HG03135 (cell line): ENCODE data around the gene LRRC17.
"Not testable (repeated sequence)": the region's sequence is repeated elsewhere in the genome, so short reads cannot be mapped to it uniquely, and the experiment has no call there.

ENCODE experiments used
- ATAC-seq: cut with Tn5 transposase; IDR thresholded peaks from one replicate; pipeline ENCODE4 v1.9.1; 2021; ENCODE audit warnings: mild to moderate bottlenecking, moderate library complexity; ENCODE audit not compliant: unreplicated experiment

Gene LRRC17

GRCh38 chr7:102897211-102897631 is 15.6 kb upstream of the LRRC17 start:
- ATAC-seq, result no peak

DNA sequence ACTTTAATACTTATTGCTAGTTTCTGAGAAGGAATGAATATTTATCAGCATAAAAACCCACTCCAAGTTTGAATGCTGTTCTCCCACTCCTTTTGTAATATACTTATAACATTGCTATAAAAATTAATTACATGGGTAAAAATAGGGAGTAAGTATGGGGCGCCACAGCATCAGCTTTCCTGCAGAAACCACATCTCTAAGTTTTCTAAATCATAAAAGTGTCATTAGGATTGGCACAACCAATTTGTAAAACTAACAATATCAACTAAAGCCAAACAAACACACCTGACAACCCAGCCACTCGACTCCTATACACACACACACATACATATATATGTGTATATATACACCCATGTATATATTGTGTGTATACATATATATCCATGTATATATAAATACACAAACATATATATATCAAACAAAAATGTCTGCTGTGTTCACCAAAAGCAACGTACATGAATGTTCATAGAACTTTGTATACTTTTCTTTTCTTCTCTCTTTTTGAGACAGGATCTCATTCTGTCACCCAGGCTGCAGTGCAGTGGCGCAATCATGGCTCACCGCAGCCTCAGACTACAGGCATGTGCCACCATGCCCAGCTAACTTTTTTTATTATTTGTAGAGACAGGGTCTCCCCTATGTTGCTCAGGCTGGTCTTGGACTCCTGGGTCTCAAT is 14.8 kb upstream of the LRRC17 start:
- no peak for ATAC-seq

DNA sequence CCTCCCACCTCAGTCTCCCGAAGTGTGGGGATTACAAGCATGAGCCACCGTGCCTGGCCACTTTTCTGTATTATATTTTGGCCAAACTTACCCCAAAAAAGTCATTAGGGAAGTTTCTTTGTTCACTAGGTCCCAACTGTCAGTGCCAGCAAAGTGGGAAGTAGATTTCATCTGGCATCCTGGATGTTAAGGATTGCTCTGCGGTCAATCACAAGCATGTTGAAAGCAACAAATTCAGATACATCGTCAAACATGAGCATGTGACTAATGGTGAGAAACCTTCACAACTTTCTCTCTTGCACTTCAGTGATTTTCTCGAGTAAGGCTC is 14.3 kb upstream of the LRRC17 start:
- ATAC-seq, result no peak

GRCh38 chr7:102902052-102902451 is 10.7 kb upstream of the LRRC17 start:
- not testable (repeated sequence) for ATAC-seq

GRCh38 chr7:102903576-102903975 is 9.2 kb upstream of the LRRC17 start:
- not testable (repeated sequence) for ATAC-seq

DNA sequence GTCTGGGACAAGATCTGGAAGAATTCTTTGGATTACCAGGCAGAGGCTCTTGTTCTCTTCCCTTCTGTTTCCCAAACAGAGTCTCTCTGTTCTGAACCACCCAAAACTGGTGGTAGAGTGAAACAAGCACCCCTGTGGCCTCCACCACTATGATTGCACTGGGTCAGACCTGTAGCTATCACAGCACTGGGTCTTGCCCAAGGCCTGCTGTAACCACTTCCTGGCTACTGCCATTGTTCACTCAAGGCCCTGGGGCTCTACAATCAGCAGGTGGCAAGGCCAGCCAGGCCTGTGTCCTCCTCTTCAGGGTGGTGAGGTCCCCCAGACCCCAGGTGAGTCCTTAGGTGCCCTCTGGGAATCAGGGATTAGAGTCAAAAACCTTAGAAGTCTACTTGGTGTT is 4.1 kb upstream of the LRRC17 start:
- no peak for ATAC-seq

GRCh38 chr7:102913826-102914225 is 1.0 kb downstream of the LRRC17 start:
- no peak for ATAC-seq

- no peak for ATAC-seq
Observed at GRCh38 chr7:102914585-102914984, 1.8 kb downstream of the LRRC17 start.

DNA sequence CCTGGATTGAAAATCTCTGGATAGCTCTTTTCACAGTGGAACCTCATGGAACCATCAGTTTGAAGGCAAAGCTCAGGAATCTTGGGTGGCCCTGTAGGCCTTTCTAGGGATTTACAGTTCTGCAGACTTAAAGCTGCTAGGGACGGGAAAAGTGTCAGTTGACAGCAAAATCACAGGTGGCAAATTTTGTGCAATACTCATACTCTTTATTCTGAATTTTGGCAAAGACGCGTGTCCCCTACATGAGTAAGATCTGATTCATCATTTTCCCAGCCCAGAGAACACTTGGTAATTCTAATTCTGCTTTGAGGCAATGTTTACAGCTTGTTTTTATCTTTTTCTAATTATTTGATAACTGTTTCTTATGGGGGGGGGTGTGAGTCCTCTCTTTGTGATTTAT is 3.6 kb downstream of the LRRC17 start:
- ATAC-seq, result no peak

DNA sequence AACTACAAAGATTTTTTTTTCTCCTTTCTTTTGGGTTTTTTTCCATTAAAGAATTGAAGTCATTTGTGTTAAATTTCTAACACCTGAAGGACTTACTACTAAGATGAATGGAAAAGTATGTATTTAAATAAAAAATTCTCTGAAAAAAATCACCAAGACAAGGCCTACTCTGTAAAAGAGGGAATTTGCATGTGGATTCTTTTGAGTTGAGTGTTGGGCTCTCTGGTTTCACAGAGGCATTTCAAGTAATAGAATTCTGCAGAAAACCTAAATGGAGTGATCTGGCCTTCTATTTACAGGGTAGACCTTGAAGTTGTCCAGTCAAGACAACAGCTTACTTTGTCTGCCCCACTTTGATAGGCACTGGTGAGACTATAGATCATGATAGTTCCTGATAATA is 4.1 kb downstream of the LRRC17 start:
- ATAC-seq, result no peak

GRCh38 chr7:102917436-102918353 is 4.9 kb downstream of the LRRC17 start:
- no peak for ATAC-seq

DNA sequence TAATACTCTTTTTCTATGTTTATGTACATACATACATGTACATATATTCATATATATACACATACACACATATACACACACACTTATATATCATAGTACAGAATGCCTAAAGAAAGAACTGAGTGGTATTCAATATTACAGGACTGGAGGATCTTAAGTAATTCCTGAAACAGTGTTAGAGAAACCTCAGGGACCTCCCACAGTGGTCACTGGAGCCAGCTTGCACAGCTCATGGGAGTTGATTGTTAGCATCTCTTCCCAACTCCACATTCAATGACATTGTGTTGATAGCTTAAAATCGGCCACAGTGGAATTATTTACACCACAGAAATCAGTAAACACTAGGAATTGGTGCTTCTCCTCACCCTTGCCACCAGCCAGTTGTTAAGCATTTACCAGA is 6.0 kb downstream of the LRRC17 start:
- no peak for ATAC-seq

DNA sequence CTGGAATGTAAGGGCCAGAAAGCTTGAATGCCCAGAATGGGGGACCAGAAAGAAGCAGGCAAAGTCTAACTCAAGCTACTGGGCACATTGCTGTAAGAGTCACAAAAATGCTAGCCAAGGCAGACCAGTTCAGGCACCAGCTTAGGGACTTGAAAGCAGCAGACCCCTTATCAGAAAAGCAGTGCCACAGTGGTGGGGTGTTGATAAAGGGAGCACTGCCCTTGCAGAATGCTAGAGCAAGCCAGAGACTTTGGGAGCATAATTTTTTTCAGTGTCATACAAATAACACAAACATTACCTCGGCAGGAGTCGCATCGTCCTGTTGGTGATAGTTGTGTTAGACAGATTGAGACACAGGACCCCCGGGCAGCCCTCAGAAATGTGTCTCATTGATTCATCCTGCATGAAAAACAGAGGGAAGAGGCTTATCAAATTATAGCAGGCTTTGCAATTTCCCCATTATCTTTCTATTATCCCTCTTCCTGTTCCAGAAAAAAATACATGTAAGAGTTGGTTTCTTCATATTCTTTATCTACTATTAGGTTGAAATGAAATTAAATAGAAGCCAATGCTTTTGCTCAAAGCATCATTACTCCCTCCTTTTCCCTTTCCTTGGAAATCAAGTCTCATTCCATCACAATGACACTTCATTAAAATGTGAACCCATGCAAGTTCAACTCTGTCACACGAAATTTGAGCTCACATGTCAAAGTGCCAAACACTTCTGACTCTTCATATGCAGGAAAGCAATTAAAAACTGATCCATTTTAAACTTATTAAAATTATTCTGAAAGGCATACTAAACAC is 13.4 kb downstream of the LRRC17 start:
- ATAC-seq, result no peak

- ATAC-seq, result no peak
Observed at GRCh38 chr7:102926783-102927140, 14.0 kb downstream of the LRRC17 start.

DNA sequence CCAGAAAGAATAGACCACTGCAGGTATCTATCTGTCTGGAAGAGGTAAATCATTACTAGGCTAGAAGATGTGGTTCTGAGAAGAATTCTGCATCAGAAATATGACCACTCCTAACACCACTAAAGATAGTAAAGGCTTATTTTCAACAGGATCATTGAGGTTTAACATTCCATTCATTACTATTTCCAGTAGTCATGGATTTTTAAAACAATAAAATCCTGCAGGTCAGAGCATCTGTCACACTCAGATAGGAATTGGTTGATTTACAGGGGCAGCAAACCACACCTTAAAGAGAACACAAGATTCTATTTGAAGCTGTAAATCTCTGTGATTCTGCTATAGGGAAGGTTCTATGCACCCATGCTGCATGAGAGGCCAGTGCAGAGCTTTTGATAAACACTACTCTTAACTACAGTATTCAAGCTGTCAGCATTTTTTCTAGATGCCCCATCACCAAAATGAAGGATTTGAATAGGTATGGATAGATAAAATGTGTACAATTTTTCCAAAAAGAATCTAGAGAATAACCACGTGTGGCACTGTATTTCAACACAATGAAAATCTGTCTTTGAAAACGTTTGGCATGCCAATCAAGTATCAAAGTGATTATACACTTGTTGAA is 14.6 kb downstream of the LRRC17 start:
- no peak for ATAC-seq

GRCh38 chr7:102931757-102932156 is 19.0 kb downstream of the LRRC17 start:
- ATAC-seq, result no peak

GRCh38 chr7:102933763-102934162 is 21.0 kb downstream of the LRRC17 start:
- ATAC-seq, result no peak

DNA sequence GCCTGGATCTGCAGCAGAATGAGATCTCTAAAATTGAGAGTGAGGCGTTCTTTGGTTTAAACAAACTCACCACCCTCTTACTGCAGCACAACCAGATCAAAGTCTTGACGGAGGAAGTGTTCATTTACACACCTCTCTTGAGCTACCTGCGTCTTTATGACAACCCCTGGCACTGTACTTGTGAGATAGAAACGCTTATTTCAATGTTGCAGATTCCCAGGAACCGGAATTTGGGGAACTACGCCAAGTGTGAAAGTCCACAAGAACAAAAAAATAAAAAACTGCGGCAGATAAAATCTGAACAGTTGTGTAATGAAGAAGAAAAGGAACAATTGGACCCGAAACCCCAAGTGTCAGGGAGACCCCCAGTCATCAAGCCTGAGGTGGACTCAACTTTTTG is 21.4 kb downstream of the LRRC17 start:
- ATAC-seq, result no peak

GRCh38 chr7:102934701-102935100 is 21.9 kb downstream of the LRRC17 start:
- ATAC-seq, result no peak

DNA sequence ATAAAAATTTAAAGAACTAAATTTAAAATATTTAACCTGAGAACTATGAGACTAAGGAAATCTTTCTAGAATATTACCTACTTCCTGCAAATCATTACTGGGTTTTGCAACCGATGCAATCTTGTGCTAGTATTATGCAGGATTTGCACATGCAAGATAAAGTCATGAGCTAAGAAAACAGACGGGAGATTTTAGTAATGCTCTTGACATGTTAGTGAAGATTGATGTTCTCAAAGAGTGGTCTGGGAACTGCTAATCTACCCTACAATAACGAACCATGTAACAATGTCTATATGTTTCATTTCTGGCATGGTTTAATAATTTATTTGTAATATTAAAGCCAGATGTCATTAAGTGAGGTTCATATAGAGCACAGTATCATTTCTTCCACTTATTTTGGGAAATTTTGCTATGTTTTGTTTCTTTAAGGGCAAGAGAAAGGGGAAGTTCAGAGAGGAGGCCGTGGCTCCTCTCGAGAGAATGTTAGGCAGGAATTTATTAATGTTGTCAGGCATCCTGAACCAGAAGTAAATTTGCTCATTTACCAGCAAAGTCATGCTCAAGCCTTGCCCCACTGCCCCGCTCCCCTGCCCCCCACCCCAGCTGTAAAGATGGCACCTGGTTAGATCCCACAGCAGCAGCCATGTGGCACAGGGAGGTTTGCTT is 22.8 kb downstream of the LRRC17 start:
- ATAC-seq, result no peak

- ATAC-seq, result no peak
Observed at GRCh38 chr7:102938679-102939078, 25.9 kb downstream of the LRRC17 start.
